ENCODE results near the gene STARD13.

STARD13 gene

DNA sequence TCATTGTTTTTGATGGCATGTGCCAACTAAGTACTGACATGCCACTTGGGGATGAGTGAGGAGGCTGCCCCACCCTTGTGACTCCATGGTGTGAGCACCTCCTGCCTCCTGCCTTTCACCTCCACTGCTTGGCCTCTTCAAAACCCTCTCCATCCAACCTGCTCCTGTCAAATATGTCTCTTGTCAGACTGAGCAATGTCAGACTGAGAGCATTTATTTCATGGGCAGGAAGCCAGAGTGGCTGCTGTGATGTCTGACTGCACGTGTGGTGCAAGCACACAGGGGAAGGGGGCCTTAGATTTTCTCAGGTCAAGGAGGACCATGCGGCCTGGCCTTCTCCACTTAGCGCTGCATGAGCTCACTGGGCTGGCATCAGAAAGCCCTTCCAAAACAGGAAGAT, 68.3 kb downstream of the STARD13 start:
- Histone ChIP-seq H3K4me3 (ENCODE audit: low read depth, low read length) (no peak overlapping the region), H3K27me3 (ENCODE audit: insufficient read depth, low read depth, severe bottlenecking) (no peaks in the 10 kb centered on the region), H3K36me3 (no peaks in the 10 kb centered on the region), H3K9me3 (ENCODE audit: severe bottlenecking) (no peaks in the 10 kb centered on the region), H3K27ac (no peak overlapping the region)
- no peak for DNase-seq
- TF ChIP-seq CTCF (IDR thresholded peaks at IDR 0.05; ENCODE audit: low read depth, low read length) = no peak

DNA sequence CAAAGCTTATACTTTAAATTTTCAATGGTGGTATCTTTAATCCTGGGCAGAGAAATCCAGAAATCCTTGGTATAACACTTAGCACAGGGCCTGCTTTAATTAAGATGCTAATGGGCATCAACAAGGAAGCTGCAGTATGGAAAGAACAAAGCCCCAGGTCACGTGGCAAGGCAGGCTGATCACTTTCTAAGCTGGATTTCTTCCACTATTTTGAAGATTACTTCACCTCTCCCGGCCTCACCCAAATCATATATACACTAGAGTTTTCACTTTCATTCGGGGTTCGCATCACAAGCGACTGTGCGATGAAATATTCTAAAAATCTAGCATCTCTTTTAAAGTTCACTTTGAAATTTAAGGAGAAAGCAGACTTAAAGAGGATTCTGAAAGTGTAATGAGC, 71.8 kb downstream of the STARD13 start:
- Histone ChIP-seq H3K36me3 (no peaks in the 10 kb centered on the region), H3K9me3 (ENCODE audit: severe bottlenecking) (no peaks in the 10 kb centered on the region), H3K27ac (no peak overlapping the region), H3K27me3 (ENCODE audit: insufficient read depth, low read depth, severe bottlenecking) (no peaks in the 10 kb centered on the region), H3K4me3 (ENCODE audit: low read depth, low read length) (no peak overlapping the region; the same call in 1 of the 2 replicates)
- TF ChIP-seq CTCF (IDR thresholded peaks at IDR 0.05; ENCODE audit: low read depth, low read length) = no peak
- DNase-seq = peak; percentile 41

GRCh38 chr13:33213024-33213768, 72.4 kb downstream of the STARD13 start:
- H3K36me3 ChIP-seq = no peaks in the 10 kb centered on the region
- no peaks in the 10 kb centered on the region for H3K9me3 ChIP-seq (ENCODE audit: severe bottlenecking)
- TF ChIP-seq CTCF (IDR thresholded peaks at IDR 0.05; ENCODE audit: low read depth, low read length) = no peak
- H3K27ac ChIP-seq = no peak overlapping the region
- H3K4me3 ChIP-seq (ENCODE audit: low read depth, low read length) = no peak overlapping the region
- H3K27me3 ChIP-seq (ENCODE audit: insufficient read depth, low read depth, severe bottlenecking) = no peaks in the 10 kb centered on the region
- DNase-seq = peak; percentile 23

- Histone ChIP-seq H3K4me3 (ENCODE audit: low read depth, low read length) (no peak overlapping the region), H3K9me3 (ENCODE audit: severe bottlenecking) (no peaks in the 10 kb centered on the region), H3K27ac (no peak overlapping the region), H3K36me3 (no peaks in the 10 kb centered on the region), H3K27me3 (ENCODE audit: insufficient read depth, low read depth, severe bottlenecking) (no peaks in the 10 kb centered on the region)
- no peak for DNase-seq
- TF ChIP-seq CTCF (IDR thresholded peaks at IDR 0.05; ENCODE audit: low read depth, low read length) = no peak
Measured at GRCh38 chr13:33212396-33212795, 73.2 kb downstream of the STARD13 start.

DNA sequence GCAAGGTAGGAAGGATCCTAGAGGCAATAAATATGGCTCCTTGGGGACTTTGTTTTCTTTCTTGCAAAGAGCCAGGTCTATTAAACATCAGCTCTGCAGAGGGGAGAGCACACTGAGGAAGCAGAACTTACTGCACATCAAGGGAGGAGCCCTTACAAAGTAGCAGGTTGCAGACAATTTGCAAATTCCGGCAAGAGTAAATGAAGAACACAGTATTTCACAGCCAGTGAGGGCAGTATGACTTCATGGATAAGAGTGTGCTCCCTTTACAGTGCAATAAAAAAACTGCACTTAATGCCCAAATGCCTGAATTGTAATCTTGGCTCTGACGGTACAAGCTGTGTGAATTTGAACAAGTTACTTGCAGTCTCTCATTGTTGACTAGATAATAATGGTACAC, 75.5 kb downstream of the STARD13 start:
- Histone ChIP-seq H3K36me3 (no peaks in the 10 kb centered on the region), H3K4me3 (ENCODE audit: low read depth, low read length) (no peak overlapping the region), H3K9me3 (ENCODE audit: severe bottlenecking) (no peaks in the 10 kb centered on the region), H3K27me3 (ENCODE audit: insufficient read depth, low read depth, severe bottlenecking) (no peaks in the 10 kb centered on the region), H3K27ac (no peak overlapping the region)
- TF ChIP-seq CTCF (IDR thresholded peaks at IDR 0.05; ENCODE audit: low read depth, low read length) = no peak
- DNase-seq = no peak

Data from WERI-Rb-1 (cell line).